Measurements from ENCODE around the gene SLITRK4.

The SLITRK4 gene

GRCh38 chrX:143635915-143636314 lies at the start of gene SLITRK4:
TSS of gene SLITRK4 (minus strand) at chrX:143636101. CDS start at chrX:143631108, 4,993 bp downstream.
- no peak for DNase-seq (ENCODE audit: low read depth)

- no peak for DNase-seq (ENCODE audit: low read depth)
These were observed 47.6 kb upstream of the SLITRK4 start for GRCh38 chrX:143683486-143683885.

- no peak for DNase-seq (ENCODE audit: low read depth)
These were observed 39.0 kb upstream of the SLITRK4 start for GRCh38 chrX:143674926-143675325.

GRCh38 chrX:143669395-143669794 lies 33.5 kb upstream of the SLITRK4 start:
- no peak for DNase-seq (ENCODE audit: low read depth)

- no peak for DNase-seq (ENCODE audit: low read depth)
These were observed 28.4 kb upstream of the SLITRK4 start for GRCh38 chrX:143664302-143664701.

- DNase-seq (ENCODE audit: low read depth), result no peak
These were observed 27.9 kb upstream of the SLITRK4 start for GRCh38 chrX:143663755-143664154.

GRCh38 chrX:143661286-143661685 lies 25.4 kb upstream of the SLITRK4 start:
- DNase-seq (ENCODE audit: low read depth), result no peak

- no peak for DNase-seq (ENCODE audit: low read depth)
These were observed 12.8 kb upstream of the SLITRK4 start for GRCh38 chrX:143648705-143649104.

- no peak for DNase-seq (ENCODE audit: low read depth)
These were observed 6.5 kb upstream of the SLITRK4 start for GRCh38 chrX:143642426-143642825.

GRCh38 chrX:143636831-143637230 lies 930 bp upstream of the SLITRK4 start:
- no peak for DNase-seq (ENCODE audit: low read depth)

- DNase-seq (ENCODE audit: low read depth), result no peak
These were observed 1.0 kb downstream of the SLITRK4 start for GRCh38 chrX:143634663-143635455.

GRCh38 chrX:143634309-143634662 lies 1.6 kb downstream of the SLITRK4 start:
- DNase-seq (ENCODE audit: low read depth), result no peak

GRCh38 chrX:143633461-143634308 lies 2.2 kb downstream of the SLITRK4 start:
- DNase-seq (ENCODE audit: low read depth), result no peak

GRCh38 chrX:143632625-143633410 lies 3.1 kb downstream of the SLITRK4 start:
- DNase-seq (ENCODE audit: low read depth), result no peak

GRCh38 chrX:143623657-143624056 lies 12.2 kb downstream of the SLITRK4 start:
- no peak for DNase-seq (ENCODE audit: low read depth)

GRCh38 chrX:143621276-143621675 lies 14.6 kb downstream of the SLITRK4 start:
- DNase-seq (ENCODE audit: low read depth), result no peak

- no peak for DNase-seq (ENCODE audit: low read depth)
These were observed 20.1 kb downstream of the SLITRK4 start for GRCh38 chrX:143615851-143616250.

GRCh38 chrX:143601809-143602208 lies 34.1 kb downstream of the SLITRK4 start:
- no peak for DNase-seq (ENCODE audit: low read depth)

GRCh38 chrX:143581240-143581639 lies 54.7 kb downstream of the SLITRK4 start:
- no peak for DNase-seq (ENCODE audit: low read depth)

- no peak for DNase-seq (ENCODE audit: low read depth)
These were observed 55.6 kb downstream of the SLITRK4 start for GRCh38 chrX:143580266-143580665.

Measured in activated gamma-delta T cell treated with anti-CD3 and anti-CD28 coated beads, Interleukin-2, amount 50 U/mL, for 16 hours (primary cell).